Activated CD4-positive, alpha-beta T cell treated with anti-CD3 and anti-CD28 coated beads, Interleukin-10, Interleukin-2, amounts not matched to agents 100 ng/mL and 50 ng/mL, durations not matched to agents 16 hours and 8 hours (primary cell): ENCODE results near the gene PIGO.

ENCODE experiments used
- DNase-seq: peaks from one replicate; pipeline ENCODE4 v3.0.0-alpha.2; 2020

Gene PIGO

DNA sequence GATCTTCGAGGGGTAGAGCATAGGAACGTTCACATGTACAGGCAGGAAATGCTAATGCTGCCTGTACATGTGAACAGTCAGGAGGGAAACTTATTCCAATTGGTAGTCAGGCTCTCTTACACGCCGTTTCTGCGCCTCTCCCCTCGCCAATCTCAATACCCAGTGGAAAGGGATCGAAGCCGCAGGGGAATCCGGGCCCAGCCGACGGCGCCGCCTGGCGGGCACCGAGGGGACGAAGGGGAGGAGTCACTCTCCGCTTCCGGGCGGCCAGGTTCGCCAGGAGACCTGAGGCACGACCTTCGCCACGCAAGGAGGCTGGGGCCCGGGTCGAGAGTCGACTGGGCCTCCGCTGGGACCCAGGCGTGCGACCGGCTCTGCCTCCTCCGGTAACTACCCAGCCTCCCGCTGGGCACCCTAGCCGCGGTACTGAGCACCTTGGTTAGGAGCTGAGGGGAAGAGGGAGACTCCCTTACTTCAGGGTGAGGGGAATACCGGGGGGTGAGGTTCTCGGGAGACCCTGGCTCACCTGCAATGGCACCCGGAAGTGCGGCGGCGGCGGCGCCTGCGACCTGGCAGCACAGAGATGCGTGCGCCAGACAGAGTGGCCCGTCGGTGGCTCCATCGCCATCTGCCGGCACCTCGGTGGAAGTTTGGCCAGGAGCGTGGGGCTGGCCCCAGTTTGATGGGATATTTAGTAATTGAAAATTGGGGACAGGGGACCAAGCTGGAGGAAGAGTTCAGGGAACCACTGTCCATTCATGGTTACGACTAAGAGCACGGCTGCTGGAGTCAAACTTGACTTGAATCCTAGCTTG lies at the start of gene PIGO:
Gene PIGO (minus strand): TSS at position 557 of the 815 bp plus-strand sequence. CDS start 1,026 bp downstream, outside the sequence.
- DNase-seq, result peak; percentile 94

DNA sequence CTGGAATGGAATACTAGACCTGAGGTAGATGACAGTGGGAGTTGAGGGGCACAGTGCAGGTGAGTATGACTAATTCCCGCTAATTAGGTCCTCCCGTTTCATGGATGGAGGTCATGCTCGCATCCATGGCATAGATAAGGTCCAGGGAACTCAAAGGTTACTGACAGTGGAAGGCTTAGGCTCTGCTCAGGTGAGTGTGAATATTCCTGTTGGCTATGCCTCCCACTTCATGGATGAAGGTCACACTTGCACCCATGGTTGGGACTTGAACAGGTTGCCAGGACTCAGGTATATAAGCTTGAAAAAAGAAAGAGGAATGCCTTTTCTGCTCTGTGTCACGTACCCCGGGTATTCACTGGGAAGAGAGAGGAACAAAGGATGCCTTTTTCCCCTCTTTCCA lies 45.6 kb upstream of the PIGO start:
- no peak for DNase-seq

DNA sequence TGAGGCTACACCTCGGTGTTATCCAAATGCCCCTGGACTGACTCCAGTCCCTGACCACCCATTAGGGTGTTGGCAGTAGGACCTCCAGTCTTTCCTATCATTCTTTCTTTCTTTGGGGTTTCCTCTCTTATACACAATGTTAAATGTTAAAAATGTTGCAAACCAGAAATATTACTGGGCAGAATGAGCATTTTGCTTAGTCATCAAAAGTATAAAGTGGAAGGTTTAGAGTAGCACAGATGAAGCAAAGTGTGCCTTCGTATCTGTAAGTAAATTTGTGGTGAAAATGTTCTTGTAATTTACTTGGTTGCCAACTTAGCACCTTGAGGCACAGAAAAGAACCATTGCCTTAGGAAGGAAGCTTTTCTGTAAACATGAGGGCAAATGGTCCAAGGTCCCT lies 43.7 kb upstream of the PIGO start:
- DNase-seq, result no peak

DNA sequence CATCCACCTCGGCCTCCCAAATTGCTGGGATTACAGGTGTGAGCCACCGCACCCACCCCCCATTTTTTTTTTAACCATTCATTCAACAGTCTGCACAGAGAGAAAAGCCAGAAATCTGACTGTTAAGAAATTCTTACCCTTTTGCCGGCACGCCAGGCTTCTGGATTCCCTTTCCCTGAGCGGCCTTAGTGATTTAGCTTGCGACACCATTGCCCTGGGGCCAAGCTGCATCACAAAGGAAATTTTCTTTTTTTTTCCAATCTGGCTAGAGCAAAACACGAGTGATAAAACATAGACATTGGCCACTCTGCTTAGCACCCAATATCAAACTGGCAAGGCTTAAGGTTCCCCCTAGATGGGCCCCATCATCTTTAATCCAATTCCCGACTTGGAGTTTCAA lies 40.5 kb upstream of the PIGO start:
- no peak for DNase-seq

DNA sequence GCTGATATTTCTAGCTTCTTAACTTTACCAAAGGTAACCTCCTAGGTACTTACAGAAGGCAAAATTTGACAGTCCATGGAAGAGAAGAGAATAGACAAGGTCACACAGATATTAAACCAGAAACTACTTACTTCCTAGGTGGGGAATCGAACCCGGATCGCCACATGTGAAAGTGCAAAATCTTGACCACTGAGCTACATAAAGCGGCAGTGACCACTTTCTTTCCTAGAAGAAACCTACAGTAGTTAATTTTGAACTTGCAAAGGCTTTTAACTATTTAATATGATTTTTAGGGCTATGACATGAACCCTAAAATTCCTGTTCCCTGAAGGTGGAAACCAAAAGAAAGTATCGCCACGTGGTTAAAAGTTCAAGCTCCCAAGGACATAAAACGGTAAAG lies 39.6 kb upstream of the PIGO start:
- DNase-seq, result no peak

DNA sequence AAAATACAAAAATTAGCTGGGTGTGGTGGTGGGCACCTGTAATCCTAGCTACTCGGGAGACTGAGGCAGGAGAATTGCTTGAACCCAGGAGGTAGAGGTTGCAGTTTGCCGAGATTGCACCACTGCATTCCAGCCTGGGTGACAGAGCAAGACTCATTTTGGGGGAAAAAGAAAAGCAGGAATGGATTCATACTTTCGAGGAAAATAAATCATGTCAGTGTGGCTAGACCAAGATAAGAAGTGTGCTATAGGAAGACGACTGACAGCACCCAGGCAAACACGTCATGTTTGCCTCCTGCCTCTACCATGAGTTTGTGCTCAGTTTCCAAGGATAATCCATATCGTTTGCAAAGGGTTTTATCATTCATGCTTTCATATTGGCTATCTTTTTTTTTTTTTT lies 38.5 kb upstream of the PIGO start:
- no peak for DNase-seq

DNA sequence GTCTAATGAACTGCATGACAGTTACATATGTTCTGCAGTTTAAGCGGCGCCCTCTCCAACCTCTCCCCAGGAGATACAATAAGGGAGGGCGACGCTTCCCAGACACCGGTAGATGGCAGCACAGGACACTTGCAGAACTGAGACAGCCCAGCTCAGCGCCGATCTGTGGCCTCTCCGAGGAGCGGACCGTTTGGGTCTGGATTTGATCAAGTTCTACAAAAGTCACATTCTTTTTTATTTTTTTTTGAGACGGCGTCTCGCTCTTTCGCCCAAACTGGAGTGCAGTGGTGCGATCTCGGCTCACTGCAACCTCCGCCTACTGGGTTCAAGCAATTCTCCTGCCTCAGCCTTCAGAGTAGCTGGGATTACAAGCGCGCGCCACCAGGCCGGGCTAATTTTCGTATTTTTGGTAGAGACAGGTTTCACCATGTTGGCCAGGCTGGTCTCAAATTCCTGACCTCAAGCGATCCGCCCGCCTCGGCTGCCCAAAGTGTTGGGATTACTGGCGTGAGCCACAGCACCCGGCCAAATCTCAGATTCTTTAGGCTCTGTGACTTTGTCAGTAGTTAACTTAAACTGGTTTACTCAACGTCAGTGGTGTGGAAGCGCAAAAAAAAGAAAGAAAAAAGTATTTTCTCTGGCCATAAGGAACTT lies 20.6 kb upstream of the PIGO start:
- DNase-seq, result peak; percentile 93

DNA sequence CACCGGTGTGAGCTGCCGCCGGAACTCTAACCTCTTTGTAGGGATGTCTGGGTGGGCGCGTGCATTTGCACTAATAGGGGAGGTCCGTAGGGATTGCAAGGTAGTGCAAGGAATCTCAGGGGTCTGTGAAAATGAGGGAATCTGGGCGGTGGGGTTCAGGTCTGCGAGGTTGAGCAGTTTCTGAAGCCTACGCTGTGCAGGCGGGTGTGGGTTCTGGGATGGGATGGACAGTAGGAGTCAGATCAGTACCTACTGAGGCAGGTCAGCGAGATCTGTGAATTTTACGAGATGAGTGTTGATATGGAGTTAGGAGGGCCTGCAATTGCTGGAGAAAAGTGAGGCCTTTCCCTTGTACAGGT lies 20.1 kb upstream of the PIGO start:
- no peak for DNase-seq

DNA sequence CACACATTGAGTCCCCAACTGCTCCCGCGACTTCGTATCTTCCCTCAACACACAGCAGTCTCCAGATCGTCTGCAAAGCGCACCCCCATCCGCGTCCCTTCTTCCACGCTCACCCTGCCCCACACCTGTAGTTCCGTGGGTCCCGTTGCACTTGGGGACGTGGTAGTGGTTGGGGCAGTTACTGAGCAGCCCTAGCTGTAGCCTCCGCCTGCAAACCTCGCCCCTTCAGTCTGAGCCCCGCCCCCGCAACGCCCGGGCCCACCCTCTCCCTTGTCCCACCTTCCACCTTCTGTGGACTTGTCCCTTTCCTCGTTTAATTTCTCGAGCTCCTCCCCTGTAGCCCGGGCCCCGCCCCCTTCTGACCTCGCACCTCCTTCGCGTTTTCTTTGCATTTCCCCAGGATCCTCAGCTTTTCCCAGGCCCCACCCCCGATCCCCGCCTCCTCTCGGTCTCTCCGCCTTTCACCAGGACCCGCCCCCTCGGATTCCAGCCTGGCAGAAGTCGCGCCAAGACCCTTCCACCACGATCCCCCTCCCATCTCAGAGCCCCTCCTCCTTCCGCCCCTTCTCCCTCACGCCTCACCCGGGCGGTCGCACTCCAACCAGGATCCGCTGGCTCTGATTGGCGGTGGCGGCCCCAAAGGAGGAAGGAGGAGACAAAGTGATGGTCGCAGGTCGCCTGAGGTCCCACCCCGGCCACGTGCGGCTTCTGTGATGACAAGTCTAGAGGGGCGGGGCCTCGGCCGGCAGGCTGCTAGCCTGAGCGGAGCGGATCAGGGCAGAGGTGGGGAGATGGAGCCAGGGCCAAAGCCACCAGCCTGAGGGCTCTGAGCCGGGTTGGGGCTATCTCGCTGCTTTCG lies 19.5 kb upstream of the PIGO start, which contains the start of gene ATOSB:
Gene ATOSB (minus strand): TSS at position 183 of the 859 bp plus-strand sequence. CDS start 7,588 bp downstream, outside the sequence.
- peak; percentile 94 for DNase-seq

DNA sequence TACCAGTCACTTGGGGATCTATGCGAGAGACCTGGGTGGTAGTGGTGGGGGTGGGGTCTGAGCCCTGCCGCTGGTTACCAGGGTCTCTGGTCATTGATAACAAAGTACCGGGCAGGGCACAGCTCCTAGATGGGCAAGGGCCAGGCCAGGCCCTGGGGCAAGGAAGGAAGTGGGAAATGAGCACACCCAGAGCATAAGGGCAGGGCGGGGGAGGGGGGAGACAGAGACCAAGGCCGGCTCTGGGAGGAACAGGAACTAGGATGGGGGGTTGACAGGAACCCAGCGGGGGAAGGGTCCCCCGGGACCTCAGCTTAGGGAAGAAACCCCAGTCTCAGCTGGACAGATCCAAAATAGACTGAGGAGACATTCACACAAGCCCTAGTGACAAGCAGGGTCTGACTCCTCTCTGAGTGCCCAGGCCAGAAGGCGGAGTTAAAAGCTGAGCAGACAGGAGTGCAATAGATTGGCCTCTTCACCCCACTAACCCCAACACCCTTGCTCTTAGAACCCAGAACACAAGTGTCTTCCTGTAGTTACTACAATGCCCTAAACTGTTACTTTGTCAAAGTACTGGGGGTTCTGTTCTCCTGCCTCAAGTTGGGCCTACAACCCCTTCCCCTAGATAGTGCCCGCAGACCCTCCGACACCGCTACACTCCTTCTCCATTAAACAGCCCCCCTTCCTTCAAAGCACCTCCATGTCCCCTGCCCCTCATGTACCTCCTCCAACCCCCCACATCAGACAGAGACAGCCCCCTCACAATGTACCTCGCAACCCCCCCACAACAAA lies 18.6 kb upstream of the PIGO start:
- peak; percentile 36 for DNase-seq

DNA sequence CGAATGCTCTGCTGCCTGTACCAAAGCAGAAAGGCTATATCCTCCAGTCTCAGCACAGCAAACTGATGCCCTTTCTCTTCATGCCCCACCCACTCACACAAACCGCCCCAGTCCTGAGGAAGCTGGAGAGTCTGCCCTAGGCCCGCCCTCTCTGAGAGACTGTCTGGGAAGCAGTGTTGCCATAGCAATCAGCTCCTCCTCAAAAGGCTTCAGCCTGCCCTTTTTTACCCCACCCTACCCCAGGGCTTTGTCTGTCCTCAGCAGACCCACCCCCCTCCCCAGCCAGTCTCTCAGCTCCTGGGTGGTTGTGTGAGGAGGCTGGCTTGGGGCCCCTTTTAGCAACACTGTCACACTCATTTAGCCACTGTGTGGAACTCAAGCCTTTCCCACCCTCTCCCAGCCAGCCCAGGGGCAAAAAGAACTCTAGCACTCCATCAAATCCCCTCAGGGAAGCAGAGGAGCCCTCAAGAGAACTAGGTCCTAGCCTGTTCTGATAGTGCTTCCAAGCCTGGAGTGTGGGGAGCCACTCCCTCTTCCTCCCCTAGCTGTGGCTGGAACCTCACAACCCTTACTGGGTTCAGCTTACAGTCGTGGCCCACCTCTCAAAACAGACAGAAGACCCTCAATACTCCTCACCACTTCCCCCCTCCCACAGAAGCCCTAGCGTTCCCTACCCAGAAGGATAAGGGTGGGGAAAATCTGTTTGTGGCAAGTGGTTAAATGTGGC lies 17.9 kb upstream of the PIGO start:
- DNase-seq, result peak; percentile 83

DNA sequence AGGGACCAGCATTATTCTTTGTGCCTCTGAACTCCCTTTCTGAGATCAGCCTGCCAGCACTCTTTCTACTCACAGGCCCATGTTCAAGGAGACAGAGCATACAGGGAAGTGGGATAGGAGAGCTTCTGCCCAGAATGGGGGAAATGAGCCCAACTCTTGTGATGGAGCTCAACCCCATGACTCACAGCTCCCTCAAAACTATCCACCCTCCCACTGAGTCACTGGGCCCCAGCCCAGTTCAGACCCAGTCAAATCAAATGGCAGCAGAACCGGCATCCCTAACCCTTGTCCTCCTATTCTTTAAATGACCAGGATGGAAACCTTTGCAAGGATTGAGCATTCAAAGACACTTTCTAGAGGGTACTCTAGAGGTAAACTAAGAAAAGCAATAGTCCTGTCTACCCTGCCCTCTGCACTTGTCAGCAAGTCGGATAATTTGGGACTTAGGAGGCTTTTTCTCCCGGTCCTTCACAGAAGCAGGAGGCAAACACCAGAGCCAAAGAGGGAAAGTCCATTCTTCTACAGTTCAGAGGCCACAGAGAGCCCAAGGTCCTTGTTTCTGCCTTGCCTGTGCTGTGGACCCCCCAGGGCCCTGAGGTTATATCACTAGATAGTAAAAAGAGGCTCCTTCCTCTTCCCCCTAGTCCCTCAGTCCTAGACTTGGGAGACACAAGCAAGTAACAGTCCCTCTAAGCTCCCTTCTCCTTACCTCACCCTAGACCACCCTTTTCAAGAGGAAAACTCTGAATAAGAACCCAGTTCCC lies 16.0 kb upstream of the PIGO start:
- no peak for DNase-seq

DNA sequence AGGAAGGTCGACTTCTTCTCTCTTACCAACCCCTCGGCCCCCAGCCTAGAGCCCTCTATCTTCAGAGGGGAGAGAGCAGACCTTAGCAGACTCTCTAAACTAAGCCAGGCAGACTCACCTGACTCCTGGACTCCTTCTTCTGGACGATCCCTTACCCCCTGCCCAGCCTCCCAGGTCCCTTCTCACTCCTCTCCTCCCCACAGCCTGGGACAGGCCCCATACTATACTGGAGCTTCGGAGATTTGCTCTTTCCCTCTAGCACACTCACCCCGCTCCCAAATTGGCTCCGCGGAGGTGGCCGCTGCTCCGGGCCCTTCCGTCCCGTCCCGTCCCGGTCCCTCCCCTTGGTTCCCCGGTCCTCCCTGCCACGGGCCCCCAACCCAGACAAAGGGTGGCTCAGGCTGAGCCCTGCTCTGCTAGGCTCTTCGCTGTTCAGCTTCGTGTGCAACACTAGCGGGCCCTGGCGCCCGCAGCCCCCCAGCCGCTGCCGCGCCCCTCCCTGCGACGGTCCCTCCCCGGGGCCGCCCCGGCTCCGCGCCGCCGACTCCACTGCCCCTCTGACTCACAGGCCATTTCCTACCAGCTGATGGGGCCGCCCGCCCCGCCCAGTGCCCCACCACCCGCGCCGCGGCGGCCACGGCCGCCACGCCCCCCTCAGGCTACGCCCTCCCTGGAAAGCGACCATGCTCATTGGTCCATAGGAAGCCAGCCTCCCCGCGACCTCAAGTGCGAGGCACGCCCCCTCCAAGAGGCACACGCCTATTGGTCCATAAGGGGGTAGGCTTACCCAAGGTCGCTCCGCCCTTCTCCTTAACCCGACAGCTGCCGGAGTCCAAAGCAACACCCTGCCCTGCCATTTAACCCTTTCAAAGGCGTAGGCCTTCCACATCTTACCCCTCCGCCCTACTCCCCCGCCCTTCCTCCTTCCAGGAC lies 14.9 kb upstream of the PIGO start:
- DNase-seq, result peak; percentile 99

DNA sequence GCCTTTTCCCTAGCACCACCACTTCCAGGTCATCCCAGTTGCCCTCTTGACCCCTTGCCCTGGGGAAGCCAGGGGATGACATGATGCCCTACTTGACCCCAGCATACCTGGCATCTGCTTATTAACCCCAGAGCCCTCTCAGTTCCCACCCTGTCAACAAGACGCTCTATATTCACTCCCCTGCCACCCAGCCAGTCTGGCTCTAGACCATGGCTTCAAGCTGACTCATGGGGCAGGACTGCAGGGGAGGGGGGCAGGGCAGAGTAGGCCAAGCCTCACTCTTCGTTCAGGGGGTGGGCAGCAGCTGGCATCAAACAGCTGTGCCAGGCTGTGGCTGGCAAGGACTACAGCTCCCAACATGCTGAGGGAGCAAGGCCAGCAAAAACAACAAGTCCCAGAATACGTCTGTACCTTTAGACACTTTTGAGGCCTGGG lies 14.0 kb upstream of the PIGO start:
- DNase-seq, result no peak

DNA sequence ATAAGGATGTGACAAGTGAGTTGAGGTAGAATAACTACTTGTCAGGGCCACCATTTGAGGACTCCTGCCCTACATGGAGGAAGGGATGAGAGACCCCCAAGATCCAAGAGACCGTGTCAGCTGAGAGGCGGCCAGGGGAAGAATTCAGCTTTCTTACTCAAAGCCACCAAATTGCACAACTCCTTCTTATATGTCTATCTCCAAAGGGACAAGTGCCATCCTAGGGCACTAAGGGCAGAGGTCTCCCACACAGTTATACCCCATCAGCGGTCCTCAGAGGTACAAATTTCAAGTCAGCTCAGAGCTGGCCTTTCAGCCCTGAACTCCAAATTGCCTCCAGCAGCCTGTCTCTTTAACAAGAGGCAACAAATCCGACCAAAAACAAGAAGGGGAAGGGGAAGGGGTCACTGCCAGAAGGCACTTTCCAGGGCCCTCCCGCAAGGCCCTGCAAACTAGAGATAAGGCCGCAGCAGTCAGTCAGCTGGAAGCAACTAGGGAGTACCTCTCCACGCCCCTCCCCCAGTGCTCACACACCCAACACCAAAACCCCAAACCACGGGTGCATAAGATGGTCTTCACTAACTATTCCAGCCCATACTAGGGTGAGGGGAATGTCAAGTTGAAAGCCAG lies 12.7 kb upstream of the PIGO start:
- DNase-seq, result no peak

DNA sequence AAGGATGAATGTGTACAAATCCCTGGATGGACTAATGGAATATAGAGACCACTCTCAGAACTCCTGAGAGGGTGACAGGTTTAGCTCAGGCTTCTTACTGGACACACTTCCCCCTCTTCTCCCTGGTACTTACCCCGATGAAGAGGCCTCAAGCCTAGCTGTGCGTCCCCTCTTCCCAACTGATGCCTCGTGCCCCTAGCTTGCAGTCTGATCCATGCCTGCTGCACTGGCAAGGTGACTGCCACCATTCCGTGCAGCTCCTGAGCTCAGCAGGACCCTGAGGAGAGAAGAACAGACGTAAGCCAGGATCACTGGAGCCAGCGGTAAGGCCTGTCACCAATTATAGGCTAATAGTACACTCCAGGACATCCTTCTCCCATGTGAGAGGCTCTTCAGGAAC lies 12.1 kb upstream of the PIGO start:
- DNase-seq, result no peak

DNA sequence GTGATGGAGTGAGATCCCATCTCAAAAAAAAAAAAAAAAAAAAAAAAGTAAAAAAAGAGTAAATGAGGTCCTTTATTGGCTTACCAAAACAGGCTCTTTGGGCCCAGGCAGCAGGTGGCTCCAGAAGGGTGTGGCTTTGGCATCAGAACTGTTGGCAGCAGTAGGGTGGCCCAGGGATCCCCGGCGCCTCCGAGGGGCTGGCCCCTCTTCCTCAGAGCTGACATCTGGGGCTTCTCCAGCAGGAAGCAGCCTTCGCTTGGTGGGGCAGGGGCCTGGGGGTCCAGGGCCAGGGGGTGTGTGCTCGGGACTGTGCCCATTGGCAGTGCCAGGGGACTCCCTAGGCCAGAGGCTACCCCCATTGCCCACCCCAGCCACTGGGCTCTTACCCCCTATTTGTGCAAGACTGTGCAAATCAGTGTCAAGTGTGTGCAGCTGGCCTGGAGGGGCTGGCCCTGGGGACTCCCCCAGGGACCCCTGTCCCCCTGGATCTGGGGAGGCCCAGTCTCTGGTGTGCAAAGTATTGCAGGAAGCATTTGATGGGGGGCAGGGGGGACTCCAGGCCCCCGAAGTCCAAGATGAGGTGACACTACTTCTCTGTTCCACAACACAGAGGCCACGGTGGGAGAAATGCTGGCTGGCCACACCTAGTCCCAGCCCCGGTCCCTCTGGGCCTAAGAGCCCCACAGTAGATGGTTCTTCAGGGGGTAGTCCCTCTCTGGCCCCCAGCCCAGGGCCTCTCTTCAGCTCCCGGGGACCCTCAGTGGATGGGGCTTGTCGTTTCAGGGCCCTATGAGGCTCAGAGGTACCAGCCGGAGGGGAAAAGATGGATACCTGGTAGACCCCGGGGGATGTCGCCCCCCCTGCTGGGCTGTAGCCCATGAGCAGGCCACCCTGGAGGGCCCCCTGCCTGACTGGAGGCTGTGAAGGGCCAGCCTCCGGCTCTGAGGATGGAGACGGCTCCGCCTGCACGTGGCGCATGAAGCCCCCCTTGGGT lies 11.2 kb upstream of the PIGO start:
- no peak for DNase-seq

DNA sequence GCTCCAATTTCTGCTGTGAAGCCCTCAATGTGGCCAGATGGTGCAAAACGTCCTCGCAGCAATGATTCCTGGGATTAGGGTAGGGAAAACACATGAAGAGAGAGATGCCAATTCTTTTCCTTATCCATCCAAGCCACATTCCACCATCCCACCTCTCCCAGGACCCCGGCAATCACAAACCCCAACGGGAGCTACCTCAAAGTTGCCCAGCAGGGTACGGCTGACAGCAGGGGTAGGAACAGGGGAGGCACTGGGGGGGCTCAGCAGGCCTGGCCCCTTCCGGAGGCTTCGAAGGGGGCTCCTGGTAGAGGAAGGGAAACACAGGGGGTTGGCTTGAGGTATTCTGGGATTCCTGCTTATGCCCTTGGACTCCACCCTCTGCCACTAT lies 9.9 kb upstream of the PIGO start:
- DNase-seq, result no peak
